AG09309 (cell line): Measurements from ENCODE around the gene EFCAB14.

Experiments
- DNase-seq: peaks from one replicate; pipeline ENCODE4 v3.0.0-alpha.2; 2010; ENCODE audit warnings: low read depth
- H3K4me3 ChIP-seq: 2 replicates; pipeline ENCODE4 v1.5.1; 2011; ENCODE audit warnings: mild to moderate bottlenecking, low read depth, low read length, moderate library complexity; ENCODE audit not compliant: control insufficient read depth
- TF ChIP-seq, protein P1 (sequence below): IDR thresholded peaks from 2 replicates; pipeline ENCODE4 v1.5.1; 2011; ENCODE audit warnings: mild to moderate bottlenecking, low read depth, low read length, inconsistent platforms; ENCODE audit not compliant: insufficient read depth, control insufficient read depth; ENCODE audit errors: missing control alignments

Gene EFCAB14

DNA sequence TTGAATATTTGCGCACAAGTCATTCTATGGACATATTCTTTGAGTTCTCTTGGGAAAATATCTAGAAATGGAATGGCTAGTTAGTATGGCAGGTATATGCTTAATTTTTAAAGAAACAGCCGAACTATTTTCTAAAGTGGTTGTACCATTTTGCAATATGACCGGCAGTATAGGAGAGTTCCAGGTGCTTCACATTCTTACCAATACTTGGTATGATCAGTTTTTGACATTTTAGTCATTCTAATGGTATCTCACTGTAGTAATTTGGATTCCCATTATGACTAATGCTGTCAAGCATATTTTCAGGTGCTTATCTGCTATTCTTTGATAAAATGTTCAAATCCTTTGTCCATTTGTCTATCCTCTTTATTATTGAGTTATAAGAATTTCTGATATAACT is 71.3 kb downstream of the EFCAB14 start:
- DNase-seq: no peak
- H3K4me3 ChIP-seq: no peak overlapping the region
- TF ChIP-seq, protein P1, sequence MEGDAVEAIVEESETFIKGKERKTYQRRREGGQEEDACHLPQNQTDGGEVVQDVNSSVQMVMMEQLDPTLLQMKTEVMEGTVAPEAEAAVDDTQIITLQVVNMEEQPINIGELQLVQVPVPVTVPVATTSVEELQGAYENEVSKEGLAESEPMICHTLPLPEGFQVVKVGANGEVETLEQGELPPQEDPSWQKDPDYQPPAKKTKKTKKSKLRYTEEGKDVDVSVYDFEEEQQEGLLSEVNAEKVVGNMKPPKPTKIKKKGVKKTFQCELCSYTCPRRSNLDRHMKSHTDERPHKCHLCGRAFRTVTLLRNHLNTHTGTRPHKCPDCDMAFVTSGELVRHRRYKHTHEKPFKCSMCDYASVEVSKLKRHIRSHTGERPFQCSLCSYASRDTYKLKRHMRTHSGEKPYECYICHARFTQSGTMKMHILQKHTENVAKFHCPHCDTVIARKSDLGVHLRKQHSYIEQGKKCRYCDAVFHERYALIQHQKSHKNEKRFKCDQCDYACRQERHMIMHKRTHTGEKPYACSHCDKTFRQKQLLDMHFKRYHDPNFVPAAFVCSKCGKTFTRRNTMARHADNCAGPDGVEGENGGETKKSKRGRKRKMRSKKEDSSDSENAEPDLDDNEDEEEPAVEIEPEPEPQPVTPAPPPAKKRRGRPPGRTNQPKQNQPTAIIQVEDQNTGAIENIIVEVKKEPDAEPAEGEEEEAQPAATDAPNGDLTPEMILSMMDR: no peak

- no peak for DNase-seq
- no peak overlapping the region for H3K4me3 ChIP-seq
- TF ChIP-seq, protein P1: no peak
Measured at GRCh38 chr1:46646844-46647243, 72.1 kb downstream of the EFCAB14 start.

GRCh38 chr1:46646331-46646730 is 72.6 kb downstream of the EFCAB14 start:
- TF ChIP-seq, protein P1: no peak
- H3K4me3 ChIP-seq: no peak overlapping the region
- DNase-seq: no peak

GRCh38 chr1:46645815-46646214 is 73.1 kb downstream of the EFCAB14 start:
- H3K4me3 ChIP-seq: no peak overlapping the region
- no peak for DNase-seq
- TF ChIP-seq, protein P1: no peak

GRCh38 chr1:46643368-46643775 is 75.5 kb downstream of the EFCAB14 start:
- TF ChIP-seq, protein P1: no peak
- no peak overlapping the region for H3K4me3 ChIP-seq
- DNase-seq: peak; percentile 61

- TF ChIP-seq, protein P1: no peak
- DNase-seq: no peak
- no peak overlapping the region for H3K4me3 ChIP-seq
Measured at GRCh38 chr1:46642115-46642680, 76.7 kb downstream of the EFCAB14 start.

DNA sequence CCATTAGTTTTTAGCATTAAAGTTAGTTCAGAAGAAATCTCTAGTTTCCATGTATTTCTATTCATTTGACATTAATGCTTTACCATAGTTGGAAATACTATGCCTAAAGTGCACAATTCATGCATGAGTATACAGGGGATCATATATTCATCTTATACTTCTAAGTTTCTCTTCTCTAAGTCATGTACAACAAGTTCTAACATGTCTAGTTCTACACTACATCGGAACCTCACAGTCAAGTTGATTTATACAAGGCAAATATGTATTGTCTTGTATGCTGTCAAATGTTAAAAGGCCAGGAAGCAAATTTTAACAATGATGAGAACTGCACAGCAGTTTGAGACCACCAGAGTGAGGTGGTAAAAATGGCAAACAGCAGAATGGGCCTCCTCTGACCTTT is 79.4 kb downstream of the EFCAB14 start:
- no peak overlapping the region for H3K4me3 ChIP-seq
- TF ChIP-seq, protein P1: no peak
- no peak for DNase-seq
